Subcutaneous abdominal adipose tissue (tissue), 5 donors: ENCODE results near the gene BORCS6.

Experiments used
- H3K27ac ChIP-seq: one replicate; pipeline ENCODE4 v1.7.0; 2013; ENCODE audit warnings: low read depth, mild to moderate bottlenecking, inconsistent platforms, low read length, moderate library complexity
- H3K27me3 ChIP-seq, 5 donors: one replicate each; pipeline ENCODE4 v1.7.0; 2013; ENCODE audit warnings: low read length in 5 of 5, inconsistent platforms in 1 of 5; ENCODE audit not compliant: control insufficient read depth in 5 of 5, insufficient read depth in 4 of 5
- H3K36me3 ChIP-seq, 5 donors: one replicate each; pipeline ENCODE4 v1.7.0; 2013; ENCODE audit warnings: low read length in 5 of 5; ENCODE audit not compliant: control insufficient read depth in 5 of 5, insufficient read depth in 5 of 5
- H3K4me1 ChIP-seq, 5 donors: one replicate each; pipeline ENCODE4 v1.7.0; 2013; ENCODE audit warnings: low read length in 5 of 5, mild to moderate bottlenecking in 3 of 5, moderate library complexity in 1 of 5; ENCODE audit not compliant: control insufficient read depth in 5 of 5, insufficient read depth in 5 of 5
- H3K4me3 ChIP-seq, 5 donors: one replicate each; pipeline ENCODE4 v1.7.0; 2013; ENCODE audit warnings: low read length in 5 of 5, low read depth in 1 of 5
- H3K9ac ChIP-seq, 5 donors: one replicate each; pipeline ENCODE4 v1.7.0; 2013; ENCODE audit warnings: low read length in 5 of 5, mild to moderate bottlenecking in 4 of 5, moderate library complexity in 3 of 5
- H3K9me3 ChIP-seq, 5 donors: one replicate each; pipeline ENCODE4 v1.7.0; 2013; ENCODE audit warnings: low read length in 5 of 5; ENCODE audit not compliant: control insufficient read depth in 5 of 5
- donor health status: healthy.
- donor health status: healthy.
- donor health status: healthy.
- donor health status: healthy.
- donor health status: healthy.

Gene BORCS6

DNA sequence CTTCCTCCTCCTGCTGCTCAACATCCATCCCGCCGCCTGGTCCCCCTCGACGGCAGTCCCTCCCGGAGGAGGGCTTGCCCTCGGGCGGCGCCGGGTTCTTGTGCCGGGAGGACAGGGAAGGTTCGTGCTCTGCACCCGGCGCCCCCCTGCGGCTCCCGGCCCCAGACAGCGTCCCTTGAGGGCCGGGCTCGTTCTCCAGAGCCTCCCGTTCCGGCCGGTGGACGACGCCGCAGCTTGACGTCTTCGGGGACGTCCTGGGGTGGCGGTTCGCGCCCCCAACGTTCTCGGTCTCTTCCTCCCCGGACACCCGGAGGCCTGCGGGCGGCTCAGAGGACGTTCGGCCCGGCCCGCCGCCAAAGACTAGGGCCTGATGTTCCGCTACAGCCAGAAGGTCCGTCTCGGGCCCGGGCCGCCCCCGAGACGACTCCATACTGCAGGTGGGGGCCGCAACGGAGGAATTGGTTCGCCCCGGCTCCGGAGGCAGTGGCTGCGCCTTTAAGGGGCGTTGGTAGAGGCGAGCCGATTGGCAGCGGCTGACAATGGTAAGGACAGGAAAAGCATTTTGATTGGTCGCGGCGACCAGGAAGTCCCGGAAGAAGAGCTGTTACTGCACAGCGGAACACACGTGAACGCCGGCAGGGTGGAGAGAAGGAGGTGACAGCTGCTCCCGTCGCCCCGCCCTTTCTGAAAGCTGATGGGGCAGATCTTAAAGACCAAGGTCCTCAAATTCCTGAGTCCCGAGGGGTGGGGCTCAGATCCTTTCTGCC lies at the start of gene BORCS6:
Gene BORCS6 (minus strand): TSS at position 470 of the 767 bp plus-strand sequence. CDS start 40 bp downstream, at position 430.
- peaks cover 0 to 2% (median 0%) of the 10 kb centered on the region in 5 donors for H3K9me3 ChIP-seq
- peaks cover 0 to 2% (median 0%) of the 10 kb centered on the region in 5 donors for H3K27me3 ChIP-seq
- H3K27ac ChIP-seq = peak within 1 kb of the TSS; percentile 80
- H3K4me1 ChIP-seq = peaks cover 35 to 61% (median 58%) of the 10 kb centered on the region in 5 donors
- H3K4me3 ChIP-seq = peak within 1 kb of the TSS; percentile 72 to 83 (median 76)
- peak within 1 kb of the TSS in 4 of 5 donors; percentile 55 to 82 (median 74) for H3K9ac ChIP-seq
- H3K36me3 ChIP-seq = no peaks in the 10 kb centered on the region

DNA sequence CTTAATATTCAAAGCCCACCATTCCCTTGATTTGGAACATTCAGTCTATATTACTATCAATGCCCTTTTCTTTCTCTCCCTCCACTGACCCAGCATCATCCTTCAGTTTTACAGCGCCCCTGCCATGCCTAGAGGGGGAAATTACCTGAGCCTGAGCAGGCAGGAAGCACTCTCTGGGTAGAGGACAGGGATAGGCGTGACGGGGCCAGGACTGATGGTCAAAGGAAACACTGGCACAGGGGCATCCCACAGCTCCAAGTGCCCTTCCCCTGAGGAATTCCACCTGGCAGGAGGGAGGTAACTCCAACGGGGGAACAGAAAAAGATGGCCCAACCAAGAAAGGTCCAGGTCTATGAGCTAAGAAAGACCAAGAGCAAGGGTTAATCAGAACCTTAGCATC lies 47.9 kb upstream of the BORCS6 start:
- H3K4me1 ChIP-seq = no peaks in the 10 kb centered on the region
- H3K36me3 ChIP-seq = peaks cover 11 to 78% (median 65%) of the 10 kb centered on the region in 5 donors
- no peaks in the 10 kb centered on the region for H3K27me3 ChIP-seq
- H3K27ac ChIP-seq = no peak overlapping the region
- H3K4me3 ChIP-seq = no peak overlapping the region
- H3K9me3 ChIP-seq = no peaks in the 10 kb centered on the region
- H3K9ac ChIP-seq = no peak overlapping the region

DNA sequence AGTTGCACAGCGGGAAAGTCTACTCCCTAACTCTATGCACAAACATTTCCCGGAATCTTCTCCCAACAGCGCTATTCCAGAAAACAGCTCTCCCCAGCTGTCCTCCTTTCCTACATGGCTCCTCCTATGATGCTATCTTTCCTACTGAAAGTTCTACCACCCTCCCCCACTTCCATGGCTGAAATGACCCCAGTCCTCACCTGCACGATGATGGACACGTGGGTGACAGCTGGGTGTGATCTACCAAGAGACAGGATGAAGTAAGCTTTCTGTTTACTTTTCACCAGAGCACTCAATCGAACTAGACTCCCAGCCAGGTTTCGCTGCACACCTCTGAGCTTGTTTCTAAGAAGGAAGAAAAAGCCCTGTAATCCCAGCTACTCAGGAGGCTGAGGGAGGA lies 47.2 kb upstream of the BORCS6 start:
- no peaks in the 10 kb centered on the region for H3K27me3 ChIP-seq
- H3K27ac ChIP-seq = no peak overlapping the region
- H3K4me3 ChIP-seq = no peak overlapping the region
- H3K9ac ChIP-seq = no peak overlapping the region
- peaks cover 11 to 85% (median 72%) of the 10 kb centered on the region in 5 donors for H3K36me3 ChIP-seq
- H3K9me3 ChIP-seq = no peaks in the 10 kb centered on the region
- no peaks in the 10 kb centered on the region for H3K4me1 ChIP-seq

DNA sequence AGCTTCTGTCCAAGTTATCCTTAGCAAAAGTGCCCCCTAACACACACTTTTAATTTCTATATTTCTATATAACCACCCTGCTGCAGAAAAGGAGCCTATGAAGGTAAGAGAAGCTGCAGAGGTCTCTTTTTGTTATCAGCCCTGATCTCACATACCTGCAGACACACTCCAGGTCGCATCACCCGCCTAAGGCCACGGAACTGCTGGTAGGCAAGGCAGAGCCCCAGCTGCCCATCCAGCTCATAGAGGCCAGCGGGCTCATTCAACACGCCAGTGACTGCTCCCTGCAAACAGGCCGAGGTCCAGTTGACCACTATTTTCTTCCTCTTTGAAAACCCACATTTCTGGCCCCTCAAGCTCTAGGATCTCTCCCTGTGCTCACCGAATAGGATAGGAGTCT lies 45.7 kb upstream of the BORCS6 start:
- Histone ChIP-seq H3K27me3 (no peaks in the 10 kb centered on the region), H3K36me3 (peaks cover 11 to 91% (median 84%) of the 10 kb centered on the region in 5 donors), H3K4me1 (no peaks in the 10 kb centered on the region), H3K4me3 (no peak overlapping the region), H3K9me3 (no peaks in the 10 kb centered on the region), H3K9ac (no peak overlapping the region), H3K27ac (no peak overlapping the region)

DNA sequence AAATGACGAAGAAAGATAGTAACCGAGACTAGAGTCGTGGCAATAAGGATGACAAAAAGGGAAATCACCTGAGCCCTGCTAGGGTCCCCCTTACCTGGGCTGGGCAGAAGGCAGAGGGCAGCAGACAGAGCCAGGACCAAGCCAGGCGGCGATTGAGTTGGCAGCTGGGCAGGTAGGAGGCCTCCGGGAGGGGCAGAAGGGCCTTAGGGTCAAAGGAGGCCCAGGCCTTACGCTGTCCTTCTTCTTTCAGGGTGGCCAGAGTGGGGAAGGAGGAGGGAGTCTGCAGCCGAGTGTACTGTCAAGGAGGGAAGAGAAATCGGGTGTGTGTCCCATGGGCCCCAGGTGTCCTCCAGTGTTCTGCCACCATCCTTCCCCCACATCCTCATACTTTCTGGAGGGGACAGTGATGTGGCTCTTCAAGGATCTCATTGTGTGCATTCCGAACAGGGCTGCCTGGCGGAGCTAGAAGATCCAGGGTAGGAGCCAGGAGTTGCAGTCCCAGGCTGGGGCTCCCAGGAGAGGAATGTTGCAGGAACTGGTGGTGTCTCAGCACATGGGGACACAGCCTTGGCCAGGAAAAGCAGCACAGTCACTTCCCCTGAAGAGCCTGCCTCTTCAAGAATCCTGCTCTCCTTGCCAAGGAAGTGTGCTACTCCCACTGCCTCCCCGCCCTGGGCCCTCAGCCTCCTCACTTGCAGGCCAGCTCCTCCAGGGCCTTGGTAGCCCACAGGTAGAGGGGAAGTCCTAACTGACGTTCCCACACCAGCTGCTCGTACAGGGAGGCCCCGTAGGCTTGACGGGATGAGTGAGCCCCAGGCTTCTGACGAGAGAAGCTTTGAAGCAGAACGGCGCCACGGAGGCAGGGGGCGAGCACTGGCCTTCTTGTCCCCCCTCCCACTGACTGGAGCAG lies 44.6 kb upstream of the BORCS6 start:
- Histone ChIP-seq H3K9ac (no peak overlapping the region), H3K4me3 (no peak overlapping the region), H3K27ac (no peak overlapping the region), H3K27me3 (no peaks in the 10 kb centered on the region), H3K9me3 (no peaks in the 10 kb centered on the region), H3K36me3 (peaks cover 15 to 95% (median 91%) of the 10 kb centered on the region in 5 donors), H3K4me1 (no peaks in the 10 kb centered on the region)

DNA sequence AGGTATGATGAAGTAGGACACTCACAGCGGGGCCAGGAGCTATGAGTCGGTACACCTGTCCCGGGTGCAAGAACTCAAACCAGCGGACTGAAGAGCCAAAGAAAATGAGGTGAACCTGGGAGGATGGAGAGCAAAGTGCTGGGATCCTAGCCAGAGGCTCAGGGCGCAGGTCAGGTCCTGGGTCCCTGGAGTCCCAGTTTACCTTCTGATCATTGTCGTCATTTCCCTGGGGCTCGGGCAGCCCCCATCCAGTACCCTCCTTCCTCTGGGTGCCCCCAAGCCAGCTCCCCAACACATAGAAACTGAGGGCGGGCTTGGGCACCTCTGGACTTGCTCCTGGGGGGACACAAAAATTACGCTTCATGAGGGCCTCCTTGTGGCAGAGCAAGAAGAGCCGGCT lies 41.7 kb upstream of the BORCS6 start:
- H3K9me3 ChIP-seq = no peaks in the 10 kb centered on the region

DNA sequence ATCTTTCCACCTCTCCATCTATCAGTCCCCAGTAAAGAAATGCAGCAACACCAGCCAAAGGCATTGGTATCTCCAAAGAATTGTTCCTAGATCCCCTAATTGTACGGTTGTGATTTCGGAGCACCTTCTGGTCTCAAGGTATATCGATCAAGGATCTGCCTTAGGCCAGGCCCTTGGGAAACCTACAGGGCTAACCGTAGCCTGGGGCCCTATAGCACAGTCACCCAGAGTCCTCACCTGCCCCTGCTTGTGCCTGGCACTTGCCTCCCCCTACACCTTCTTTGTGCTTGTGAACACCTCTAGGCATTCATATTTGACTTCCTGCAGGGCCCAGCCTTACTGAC lies 37.2 kb upstream of the BORCS6 start:
- H3K4me1 ChIP-seq = peaks cover 8 to 36% (median 29%) of the 10 kb centered on the region in 5 donors
- H3K27ac ChIP-seq = peak overlapping the region; percentile 78
- peaks cover 0 to 4% (median 0%) of the 10 kb centered on the region in 5 donors for H3K27me3 ChIP-seq
- peak overlapping the region; percentile 32 to 75 (median 51) for H3K4me3 ChIP-seq
- peaks cover 3 to 49% (median 48%) of the 10 kb centered on the region in 5 donors for H3K36me3 ChIP-seq
- no peaks in the 10 kb centered on the region for H3K9me3 ChIP-seq
- peak overlapping the region in 3 of 5 donors; percentile 27 to 65 (median 44) for H3K9ac ChIP-seq

More for the DNA sequence above, 41.7 kb upstream of the BORCS6 start:
- no peak overlapping the region for H3K27ac ChIP-seq
- H3K4me3 ChIP-seq = no peak overlapping the region
- H3K36me3 ChIP-seq = peaks cover 10 to 92% (median 90%) of the 10 kb centered on the region in 5 donors
- no peaks in the 10 kb centered on the region for H3K27me3 ChIP-seq
- peaks cover 0 to 9% (median 7%) of the 10 kb centered on the region in 5 donors for H3K4me1 ChIP-seq
- H3K9ac ChIP-seq = no peak overlapping the region

DNA sequence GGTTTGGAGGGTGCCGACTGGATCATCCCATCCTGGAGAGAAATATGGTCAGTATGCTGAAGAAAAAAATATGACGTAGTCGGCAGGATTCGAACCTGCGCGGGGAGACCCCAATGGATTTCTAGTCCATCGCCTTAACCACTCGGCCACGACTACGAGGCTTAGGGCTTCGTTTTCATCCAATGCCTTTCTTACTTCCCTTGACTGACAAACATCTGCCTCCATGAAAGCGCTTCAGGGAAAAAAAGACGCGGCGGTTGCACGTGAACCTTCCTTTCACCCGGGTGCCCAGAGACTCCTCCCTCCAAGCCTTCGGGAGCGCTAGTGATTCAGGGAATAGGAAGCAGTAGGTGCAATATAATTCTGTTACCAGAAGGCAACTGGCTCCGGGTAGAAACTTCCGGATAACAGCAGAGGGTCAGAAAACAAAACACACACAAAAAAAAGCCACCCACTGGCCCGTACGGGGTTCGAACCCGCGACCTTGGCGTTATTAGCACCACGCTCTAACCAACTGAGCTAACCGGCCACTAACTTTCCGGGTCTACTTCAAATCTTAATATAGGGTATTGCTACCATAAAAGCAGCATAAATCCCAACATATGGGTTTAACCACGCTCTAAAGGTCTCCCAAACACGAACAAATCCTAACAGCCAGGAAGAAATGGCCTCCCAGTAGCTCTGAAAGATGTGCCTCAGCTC lies 36.7 kb upstream of the BORCS6 start:
- no peaks in the 10 kb centered on the region for H3K9me3 ChIP-seq

DNA sequence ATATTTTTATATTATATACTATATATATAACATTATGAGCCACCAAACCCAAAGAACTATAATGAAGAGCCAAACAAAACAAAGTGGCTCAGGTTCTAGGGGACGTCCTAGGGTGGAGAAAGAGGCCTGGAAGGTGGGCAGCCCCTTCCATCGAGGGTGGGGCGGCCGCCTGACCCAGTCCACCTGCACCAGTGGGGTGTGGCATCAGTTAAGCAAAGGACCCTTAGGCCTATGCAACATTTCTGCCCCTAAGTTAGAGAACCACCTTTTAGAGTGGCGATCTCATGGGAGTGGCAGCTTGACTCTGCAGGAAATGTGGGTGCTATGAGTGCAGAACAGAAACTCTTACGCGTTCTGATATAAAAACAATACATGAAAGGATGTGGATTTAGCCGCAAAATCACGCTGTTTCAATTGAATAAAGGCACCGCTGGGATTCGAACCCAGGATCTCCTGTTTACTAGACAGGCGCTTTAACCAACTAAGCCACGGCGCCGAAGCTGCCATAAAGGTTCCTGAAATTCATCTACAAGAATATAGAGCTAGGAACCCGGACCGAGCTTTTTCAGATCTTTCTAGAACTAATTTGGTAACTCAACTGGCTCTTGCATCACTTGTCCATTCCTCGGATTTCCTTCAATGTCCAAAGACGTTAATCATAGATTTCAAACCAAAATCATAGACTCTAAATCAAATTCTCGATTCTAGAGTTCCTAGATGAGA lies 36.0 kb upstream of the BORCS6 start:
- Histone ChIP-seq H3K27ac (peak overlapping the region; percentile 78), H3K9ac (peak overlapping the region in 1 of 5 donors; percentile 27), H3K9me3 (no peaks in the 10 kb centered on the region), H3K36me3 (peaks cover 3 to 36% (median 35%) of the 10 kb centered on the region in 5 donors), H3K4me3 (peak overlapping the region in 4 of 5 donors; percentile 32 to 75 (median 55)), H3K27me3 (peaks cover 0 to 4% (median 0%) of the 10 kb centered on the region in 5 donors), H3K4me1 (peaks cover 10 to 46% (median 32%) of the 10 kb centered on the region in 5 donors)

More for the DNA sequence above, 36.7 kb upstream of the BORCS6 start:
- peak overlapping the region; percentile 32 to 75 (median 51) for H3K4me3 ChIP-seq
- H3K27ac ChIP-seq = peak overlapping the region; percentile 78
- H3K9ac ChIP-seq = peak overlapping the region in 4 of 5 donors; percentile 26 to 65 (median 36)
- peaks cover 10 to 40% (median 31%) of the 10 kb centered on the region in 5 donors for H3K4me1 ChIP-seq
- H3K36me3 ChIP-seq = peaks cover 3 to 44% (median 42%) of the 10 kb centered on the region in 5 donors
- peaks cover 0 to 4% (median 0%) of the 10 kb centered on the region in 5 donors for H3K27me3 ChIP-seq
